CD4-positive, CD25-positive, alpha-beta regulatory T cell (primary cell): ENCODE results near the gene ZNF670. TPM values are rescaled to one million over a fixed set of nuclear protein-coding genes. Genes with fewer than 3 reads are reported as not detected.

Source experiments
- ATAC-seq, 2 donors: fragments of 150-1000 bp; cut with Tn5 transposase; one replicate each; pipeline ENCODE4 v1.10.0; 2021; ENCODE audit warnings: low read depth in 2 of 2, moderate number of reproducible peaks in 2 of 2, moderate library complexity in 1 of 2
- DNase-seq, 3 donors: peaks; one replicate each; pipeline versions ENCODE4 v3.0.0 to v3.0.0-alpha.2; 2012 to 2022; ENCODE audit warnings: mixed read lengths in 1 of 3
- H3K27ac ChIP-seq: one replicate; pipeline ENCODE4 v1.7.0; 2013; ENCODE audit warnings: mild to moderate bottlenecking, low read length; ENCODE audit not compliant: insufficient read depth, poor library complexity, severe bottlenecking
- H3K27me3 ChIP-seq: one replicate; pipeline ENCODE4 v1.7.0; 2013; ENCODE audit warnings: low read length; ENCODE audit not compliant: control insufficient read depth, insufficient read depth
- H3K36me3 ChIP-seq: one replicate; pipeline ENCODE4 v1.7.0; 2013; ENCODE audit warnings: mild to moderate bottlenecking, low read length, moderate library complexity; ENCODE audit not compliant: control insufficient read depth, insufficient read depth
- H3K4me1 ChIP-seq: 2 replicates; pipeline ENCODE4 v1.7.0; 2013; ENCODE audit warnings: mild to moderate bottlenecking, low read length; ENCODE audit not compliant: insufficient read depth, control insufficient read depth, poor library complexity, severe bottlenecking
- H3K4me3 ChIP-seq: one replicate; pipeline ENCODE4 v1.7.0; 2013; ENCODE audit warnings: low read depth, mild to moderate bottlenecking, low read length, moderate library complexity
- H3K9me3 ChIP-seq, 2 experiments: 1 replicate in 1 of 2; 2 replicates in 1 of 2; pipeline ENCODE4 v1.7.0; 2013; ENCODE audit warnings: low read length in 2 of 2, mild to moderate bottlenecking in 1 of 2, moderate library complexity in 1 of 2; ENCODE audit not compliant: control insufficient read depth in 2 of 2
- H3K27ac Mint-ChIP-seq, 3 donors: one replicate each; pipeline ENCODE4 v1.8.0; 2020 to 2022; ENCODE audit warnings: mild to moderate bottlenecking in 3 of 3, mixed read lengths in 3 of 3, moderate library complexity in 2 of 3
- H3K27me3 Mint-ChIP-seq: one replicate; pipeline ENCODE4 v1.8.0; 2022; ENCODE audit warnings: mild to moderate bottlenecking, mixed read lengths
- H3K36me3 Mint-ChIP-seq: one replicate; pipeline ENCODE4 v1.8.0; 2020; ENCODE audit warnings: mixed read lengths
- H3K4me1 Mint-ChIP-seq, 4 donors: one replicate each; pipeline ENCODE4 v1.8.0; 2020 to 2022; ENCODE audit warnings: mixed read lengths in 4 of 4, mild to moderate bottlenecking in 1 of 4
- H3K4me3 Mint-ChIP-seq, 4 donors: one replicate each; pipeline ENCODE4 v1.8.0; 2020 to 2022; ENCODE audit warnings: mild to moderate bottlenecking in 4 of 4, mixed read lengths in 4 of 4, moderate library complexity in 3 of 4
- H3K9me3 Mint-ChIP-seq, 7 donors: one replicate each; pipeline ENCODE4 v1.8.0; 2020 to 2022; ENCODE audit warnings: mixed read lengths in 7 of 7, mild to moderate bottlenecking in 3 of 7, moderate library complexity in 2 of 7
- polyA plus RNA-seq, 4 donors: library from polyadenylated mRNA; unstranded; fragments of 300-500 nt; fragmentation: Illumina TruSeq; gene quantifications; one replicate each; pipeline ENCODE4 v1.2.3, GENCODE V29; 2021
- total RNA-seq: library from RNA; stranded (reverse); gene quantifications from one replicate; pipeline ENCODE4 v1.2.3, GENCODE V29; 2022

ZNF670 gene
- total and polyA plus RNA-seq, 5 donors from 2014 or later = 0.37 to 1.4 (median 0.74) TPM

DNA sequence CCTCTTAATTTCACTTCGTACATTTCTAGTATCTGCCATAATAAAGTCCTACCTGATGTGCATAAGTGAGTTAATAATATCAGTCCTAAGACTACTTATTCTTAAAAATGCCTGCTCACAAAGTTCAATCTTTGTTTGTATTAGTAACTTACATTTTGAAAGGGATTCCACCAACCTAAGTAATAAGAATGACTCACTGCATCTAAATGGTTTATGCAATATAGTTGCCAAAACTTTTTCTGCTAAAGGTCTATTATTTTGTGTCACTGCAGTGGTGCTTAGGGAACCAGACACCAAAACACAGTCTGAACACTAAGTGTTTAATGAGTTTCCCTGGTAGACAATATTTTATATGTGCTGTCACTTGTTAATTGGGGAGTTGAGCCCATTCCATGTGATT, 23.8 kb upstream of the ZNF670 start:
- H3K27ac ChIP-seq = no peak overlapping the region
- peak overlapping the region; percentile 56 for H3K4me3 ChIP-seq
- H3K36me3 Mint-ChIP-seq = peaks cover 39% of the 10 kb centered on the region
- peaks cover 28% of the 10 kb centered on the region for H3K36me3 ChIP-seq
- peaks cover 2% of the 10 kb centered on the region for H3K27me3 ChIP-seq
- DNase-seq (no peak), ATAC-seq (no peak)
- peaks cover 4 to 24% (median 9%) of the 10 kb centered on the region in 4 donors for H3K4me1 Mint-ChIP-seq
- H3K27me3 Mint-ChIP-seq = peaks cover 4% of the 10 kb centered on the region
- H3K27ac Mint-ChIP-seq = no peak overlapping the region
- peaks cover 2 to 55% (median 24%) of the 10 kb centered on the region in 7 donors for H3K9me3 Mint-ChIP-seq
- H3K4me1 ChIP-seq = peaks cover 10% of the 10 kb centered on the region
- peak overlapping the region; percentile 54 to 98 (median 85) for H3K4me3 Mint-ChIP-seq
- peaks cover 43 to 57% of the 10 kb centered on the region in 2 experiments for H3K9me3 ChIP-seq

DNA sequence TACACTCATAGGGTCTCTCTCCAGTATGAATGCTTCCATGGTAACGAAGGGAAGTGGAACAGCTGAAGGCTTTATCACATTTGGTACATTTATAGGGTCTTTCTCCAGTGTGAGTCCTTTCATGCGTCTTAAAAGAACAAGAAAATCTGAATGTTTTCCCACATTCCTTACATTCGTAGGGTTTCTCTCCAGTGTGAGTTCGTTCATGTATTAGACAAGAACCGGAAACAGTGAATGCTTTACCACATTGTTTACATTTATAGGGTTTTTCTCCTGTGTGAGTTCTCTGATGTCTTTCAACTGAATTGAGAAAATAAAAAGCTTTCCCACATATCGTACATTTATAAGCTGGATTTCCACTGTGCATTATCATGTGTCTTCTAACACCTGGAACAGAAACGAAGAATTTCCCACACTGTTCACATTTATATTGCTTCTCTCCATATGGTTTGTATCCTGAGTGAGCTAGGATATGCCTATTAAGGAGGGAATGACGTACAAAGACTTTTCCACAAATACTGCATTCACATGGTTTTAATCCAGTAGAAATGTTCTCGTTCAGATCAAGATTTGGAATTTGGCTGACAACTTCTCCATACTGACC, 22.2 kb upstream of the ZNF670 start:
- no peak overlapping the region for H3K27ac Mint-ChIP-seq
- no peak for DNase-seq
- H3K4me3 ChIP-seq = no peak overlapping the region
- H3K27ac ChIP-seq = no peak overlapping the region
- peaks cover 28% of the 10 kb centered on the region for H3K36me3 ChIP-seq
- H3K9me3 Mint-ChIP-seq = peaks cover 5 to 69% (median 31%) of the 10 kb centered on the region in 7 donors
- no peak for ATAC-seq
- peaks cover 10% of the 10 kb centered on the region for H3K4me1 ChIP-seq
- H3K9me3 ChIP-seq = peaks cover 59 to 73% of the 10 kb centered on the region in 2 experiments
- no peak overlapping the region for H3K4me3 Mint-ChIP-seq
- H3K27me3 Mint-ChIP-seq = peaks cover 4% of the 10 kb centered on the region
- H3K36me3 Mint-ChIP-seq = peaks cover 47% of the 10 kb centered on the region
- no peaks in the 10 kb centered on the region for H3K27me3 ChIP-seq
- H3K4me1 Mint-ChIP-seq = peaks cover 4 to 24% (median 9%) of the 10 kb centered on the region in 4 donors

DNA sequence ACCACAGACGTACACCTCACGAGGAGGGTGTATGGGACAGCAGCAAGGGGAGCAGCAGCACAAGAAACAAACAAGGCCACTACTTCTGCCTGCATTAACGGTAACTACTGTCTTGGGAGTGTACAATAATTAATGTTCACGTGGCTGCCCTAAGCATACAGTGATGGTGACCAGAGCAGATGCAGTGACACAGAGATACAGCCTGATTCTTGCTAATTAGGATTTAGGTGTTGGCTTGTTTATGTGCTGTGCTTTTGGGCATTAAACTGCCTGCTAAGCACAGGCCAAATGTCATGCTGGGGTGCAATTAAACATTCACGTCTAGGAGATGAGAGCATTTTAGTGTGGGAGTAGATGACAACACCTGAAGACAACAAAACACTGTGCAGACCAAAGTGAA, 18.3 kb upstream of the ZNF670 start:
- DNase-seq (no peak), ATAC-seq (no peak)
- H3K9me3 Mint-ChIP-seq = peaks cover 0 to 68% (median 24%) of the 10 kb centered on the region in 7 donors
- H3K4me1 Mint-ChIP-seq = peaks cover 0 to 6% (median 2%) of the 10 kb centered on the region in 4 donors
- H3K9me3 ChIP-seq = peaks cover 62 to 73% of the 10 kb centered on the region in 2 experiments
- H3K27me3 Mint-ChIP-seq = no peaks in the 10 kb centered on the region
- no peaks in the 10 kb centered on the region for H3K4me1 ChIP-seq
- H3K27ac ChIP-seq = no peak overlapping the region
- no peaks in the 10 kb centered on the region for H3K27me3 ChIP-seq
- H3K36me3 ChIP-seq = peaks cover 19% of the 10 kb centered on the region
- H3K36me3 Mint-ChIP-seq = peaks cover 36% of the 10 kb centered on the region
- H3K4me3 Mint-ChIP-seq = peak overlapping the region in 1 of 4 donors; percentile 66
- peak overlapping the region in 1 of 3 donors; percentile 39 for H3K27ac Mint-ChIP-seq
- no peak overlapping the region for H3K4me3 ChIP-seq

DNA sequence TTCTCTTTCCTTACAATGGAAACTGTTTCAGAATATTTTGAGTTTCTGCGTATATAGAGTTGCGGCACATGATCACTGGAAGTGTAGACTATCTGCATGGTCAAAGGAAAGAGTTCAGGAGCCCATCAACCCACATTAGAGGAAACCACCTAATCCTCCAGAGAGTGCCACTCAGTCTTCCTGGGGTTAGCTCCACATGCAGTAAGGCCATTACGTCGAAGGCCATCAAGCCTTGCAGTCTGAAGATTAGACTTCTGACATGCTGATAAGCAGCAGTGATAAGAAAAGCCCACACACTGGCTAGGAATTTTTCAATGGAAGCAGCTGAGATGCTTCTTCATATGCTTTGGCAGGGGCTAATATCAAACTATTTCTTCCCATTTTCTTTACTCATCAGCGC, 17.9 kb upstream of the ZNF670 start:
- Histone ChIP-seq H3K4me1 (no peaks in the 10 kb centered on the region), H3K4me3 (no peak overlapping the region), H3K9me3 (peaks cover 58 to 68% of the 10 kb centered on the region in 2 experiments), H3K27ac (no peak overlapping the region), H3K27me3 (no peaks in the 10 kb centered on the region), H3K36me3 (peaks cover 15% of the 10 kb centered on the region)
- DNase-seq = no peak
- no peaks in the 10 kb centered on the region for H3K27me3 Mint-ChIP-seq
- peaks cover 32% of the 10 kb centered on the region for H3K36me3 Mint-ChIP-seq
- peaks cover 0 to 64% (median 23%) of the 10 kb centered on the region in 7 donors for H3K9me3 Mint-ChIP-seq
- peaks cover 0 to 6% (median under 1%) of the 10 kb centered on the region in 4 donors for H3K4me1 Mint-ChIP-seq
- peak overlapping the region in 1 of 4 donors; percentile 66 for H3K4me3 Mint-ChIP-seq
- ATAC-seq = no peak
- peak overlapping the region in 1 of 3 donors; percentile 39 for H3K27ac Mint-ChIP-seq

DNA sequence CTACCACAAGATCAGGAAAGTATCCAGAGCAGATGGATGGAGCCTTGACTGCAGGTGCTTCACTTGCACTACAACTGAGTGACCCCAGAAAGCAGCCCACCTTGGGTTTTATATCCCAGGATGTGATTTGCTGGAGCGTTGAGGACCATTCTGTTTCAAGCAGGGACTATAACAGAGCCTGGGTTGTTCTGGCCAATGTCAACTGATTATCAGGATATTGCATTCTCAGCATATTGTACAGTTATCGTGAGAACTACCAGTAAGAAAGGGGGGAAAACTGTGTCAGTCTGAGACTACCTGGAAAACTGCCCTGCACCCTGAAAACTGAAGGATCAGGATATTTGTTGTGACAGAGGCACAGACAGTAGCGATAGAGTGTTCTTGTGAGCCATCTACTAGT, 17.5 kb upstream of the ZNF670 start:
- H3K4me3 Mint-ChIP-seq = peak overlapping the region in 1 of 4 donors; percentile 54
- H3K27me3 ChIP-seq = no peaks in the 10 kb centered on the region

DNA sequence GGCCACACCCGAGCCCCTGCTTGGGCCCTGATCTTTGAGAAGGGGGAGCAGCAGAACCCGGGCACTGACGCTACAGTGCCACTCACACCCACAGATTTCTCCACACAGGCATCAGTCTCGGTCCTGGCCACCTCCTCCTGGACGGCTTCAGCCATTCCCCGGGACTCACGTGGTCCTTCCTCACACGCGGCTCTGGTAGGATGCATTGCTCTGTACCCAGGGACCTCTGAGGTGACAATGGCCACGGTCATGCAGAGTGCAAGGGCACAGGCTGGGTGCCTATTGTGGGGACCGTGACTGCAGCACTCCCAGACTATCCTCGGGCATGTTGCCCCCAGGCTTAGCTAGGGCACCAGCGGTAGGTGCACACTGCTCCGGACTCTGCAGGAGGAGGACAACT, 11.8 kb upstream of the ZNF670 start:
- H3K4me3 Mint-ChIP-seq = no peak overlapping the region
- H3K27ac Mint-ChIP-seq = no peak overlapping the region
- Histone ChIP-seq H3K9me3 (peaks cover 11 to 13% of the 10 kb centered on the region in 2 experiments), H3K4me3 (no peak overlapping the region), H3K36me3 (no peaks in the 10 kb centered on the region), H3K27me3 (no peaks in the 10 kb centered on the region), H3K4me1 (no peaks in the 10 kb centered on the region), H3K27ac (no peak overlapping the region)
- no peak for DNase-seq
- H3K27me3 Mint-ChIP-seq = peaks cover 4% of the 10 kb centered on the region
- H3K36me3 Mint-ChIP-seq = no peaks in the 10 kb centered on the region
- ATAC-seq = no peak
- peaks cover 0 to 9% (median 2%) of the 10 kb centered on the region in 7 donors for H3K9me3 Mint-ChIP-seq
- H3K4me1 Mint-ChIP-seq = no peaks in the 10 kb centered on the region

More for the DNA sequence above, 17.5 kb upstream of the ZNF670 start:
- peak overlapping the region in 1 of 3 donors; percentile 48 for H3K27ac Mint-ChIP-seq
- no peaks in the 10 kb centered on the region for H3K27me3 Mint-ChIP-seq
- H3K4me1 ChIP-seq = no peaks in the 10 kb centered on the region
- H3K4me3 ChIP-seq = no peak overlapping the region
- peaks cover 28% of the 10 kb centered on the region for H3K36me3 Mint-ChIP-seq
- peaks cover 0 to 6% (median 0%) of the 10 kb centered on the region in 4 donors for H3K4me1 Mint-ChIP-seq
- H3K9me3 Mint-ChIP-seq = peaks cover 0 to 62% (median 23%) of the 10 kb centered on the region in 7 donors
- ATAC-seq (no peak), DNase-seq (no peak)
- H3K9me3 ChIP-seq = peaks cover 53 to 64% of the 10 kb centered on the region in 2 experiments
- H3K27ac ChIP-seq = no peak overlapping the region
- H3K36me3 ChIP-seq = peaks cover 11% of the 10 kb centered on the region

DNA sequence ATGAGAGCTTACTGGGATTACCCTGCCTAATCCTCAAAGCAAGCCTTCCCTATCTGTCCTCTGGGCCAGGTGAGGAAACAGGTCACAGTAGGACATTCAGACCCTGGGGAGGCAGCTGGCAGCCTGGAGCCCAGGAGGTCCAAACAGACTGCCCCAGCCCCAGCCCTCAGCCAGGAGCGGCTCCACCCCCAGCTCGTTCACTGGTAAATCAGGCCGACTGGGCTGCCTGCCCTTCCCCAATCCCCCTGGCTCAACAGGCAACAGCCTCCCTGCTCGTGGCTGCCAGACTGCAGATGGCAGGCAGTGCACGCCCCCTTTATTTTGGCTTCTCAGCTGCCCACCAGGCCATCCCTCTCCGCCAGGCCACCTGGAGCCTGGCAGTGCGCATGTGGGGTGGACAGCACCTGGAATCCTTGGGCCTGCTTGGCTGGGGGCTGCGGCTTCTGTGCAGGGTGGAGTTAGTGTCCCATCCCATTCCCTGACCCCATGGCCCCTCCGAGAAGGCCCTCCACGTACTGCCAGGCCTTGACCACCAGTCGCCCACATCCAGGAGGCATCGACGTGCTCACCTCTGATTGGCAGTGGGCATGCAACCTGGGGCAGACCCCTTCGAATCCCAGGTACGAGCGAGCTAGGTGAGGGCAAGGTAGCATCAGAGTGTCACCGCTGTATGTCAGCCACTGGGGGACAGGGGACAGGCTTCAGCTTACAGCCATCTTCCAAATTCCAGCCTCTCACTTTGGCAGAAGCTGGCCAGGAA, 11.2 kb upstream of the ZNF670 start:
- DNase-seq (no peak), ATAC-seq (no peak)
- H3K4me3 Mint-ChIP-seq = no peak overlapping the region
- no peaks in the 10 kb centered on the region for H3K36me3 ChIP-seq
- no peak overlapping the region for H3K27ac ChIP-seq
- no peaks in the 10 kb centered on the region for H3K27me3 ChIP-seq
- H3K27ac Mint-ChIP-seq = no peak overlapping the region
- H3K4me1 Mint-ChIP-seq = no peaks in the 10 kb centered on the region
- no peak overlapping the region for H3K4me3 ChIP-seq
- H3K9me3 Mint-ChIP-seq = peaks cover 0 to 9% (median 2%) of the 10 kb centered on the region in 7 donors
- H3K9me3 ChIP-seq = peaks cover 7 to 9% of the 10 kb centered on the region in 2 experiments
- no peaks in the 10 kb centered on the region for H3K36me3 Mint-ChIP-seq
- H3K4me1 ChIP-seq = no peaks in the 10 kb centered on the region
- peaks cover 4% of the 10 kb centered on the region for H3K27me3 Mint-ChIP-seq
